ENCODE results near the gene MCIDAS. TPM values are rescaled to one million over a fixed set of nuclear protein-coding genes. Genes with fewer than 3 reads are reported as not detected.

Gene MCIDAS
- not detected in 2 replicates for total RNA-seq

DNA sequence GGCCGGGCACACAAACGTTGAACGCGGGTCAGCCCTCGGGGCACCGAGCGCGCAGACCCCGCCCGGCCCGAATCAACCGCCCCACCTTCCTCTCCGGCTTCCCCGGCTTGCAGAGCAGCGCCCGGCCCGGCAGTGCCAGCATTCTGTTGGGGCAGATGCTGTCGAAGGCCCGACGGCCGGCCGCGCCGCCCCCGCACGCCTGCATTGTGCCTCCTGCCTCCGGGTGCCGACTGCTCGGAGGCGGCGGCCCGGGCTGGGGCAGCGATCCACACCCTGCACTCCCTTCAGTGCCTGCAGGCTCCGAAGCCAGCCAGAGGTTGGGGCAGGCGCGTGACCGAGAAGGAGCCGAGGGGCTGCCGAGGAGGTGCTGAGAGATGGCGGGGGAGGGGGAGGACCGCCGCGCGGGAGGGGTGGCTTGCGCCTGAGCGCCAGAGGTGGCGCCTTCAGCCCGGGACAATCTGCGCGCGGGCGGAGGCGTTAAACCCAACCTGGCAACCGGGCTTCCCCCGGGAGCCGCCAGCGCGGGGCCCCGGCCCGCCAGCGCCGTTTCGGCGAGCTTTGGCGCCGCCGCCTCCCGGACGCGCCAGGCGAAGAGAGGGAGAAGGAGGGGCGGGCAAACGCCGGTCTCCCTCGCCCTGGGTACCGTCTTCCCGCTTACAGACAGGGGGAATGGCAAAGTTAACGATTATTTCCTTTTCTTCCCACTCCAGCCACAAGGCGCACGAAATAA, at the start of gene MCIDAS:
MCIDAS (minus strand) TSS at position 382 of the 730 bp plus-strand sequence; CDS start at position 205, 177 bp downstream.
- ATAC-seq (ENCODE audit: low read depth), result peak; percentile 60
- no peaks in the 10 kb centered on the region for H3K9me3 Mint-ChIP-seq
- DNase-seq, result peak; percentile 51
- no peaks in the 10 kb centered on the region for H3K36me3 Mint-ChIP-seq (ENCODE audit: low read depth)
- intact Hi-C loops (cut with micrococcal nuclease), result loop anchor here (1.0 kb wide), 1 partner anchor 55 kb away; no protein-coding TSS in a partner anchor
- peak within 1 kb of the TSS; percentile 72 for H3K4me3 Mint-ChIP-seq
- TF ChIP-seq, protein P1, sequence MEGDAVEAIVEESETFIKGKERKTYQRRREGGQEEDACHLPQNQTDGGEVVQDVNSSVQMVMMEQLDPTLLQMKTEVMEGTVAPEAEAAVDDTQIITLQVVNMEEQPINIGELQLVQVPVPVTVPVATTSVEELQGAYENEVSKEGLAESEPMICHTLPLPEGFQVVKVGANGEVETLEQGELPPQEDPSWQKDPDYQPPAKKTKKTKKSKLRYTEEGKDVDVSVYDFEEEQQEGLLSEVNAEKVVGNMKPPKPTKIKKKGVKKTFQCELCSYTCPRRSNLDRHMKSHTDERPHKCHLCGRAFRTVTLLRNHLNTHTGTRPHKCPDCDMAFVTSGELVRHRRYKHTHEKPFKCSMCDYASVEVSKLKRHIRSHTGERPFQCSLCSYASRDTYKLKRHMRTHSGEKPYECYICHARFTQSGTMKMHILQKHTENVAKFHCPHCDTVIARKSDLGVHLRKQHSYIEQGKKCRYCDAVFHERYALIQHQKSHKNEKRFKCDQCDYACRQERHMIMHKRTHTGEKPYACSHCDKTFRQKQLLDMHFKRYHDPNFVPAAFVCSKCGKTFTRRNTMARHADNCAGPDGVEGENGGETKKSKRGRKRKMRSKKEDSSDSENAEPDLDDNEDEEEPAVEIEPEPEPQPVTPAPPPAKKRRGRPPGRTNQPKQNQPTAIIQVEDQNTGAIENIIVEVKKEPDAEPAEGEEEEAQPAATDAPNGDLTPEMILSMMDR (IDR thresholded peaks at IDR 0.05), result no peak
- POLR2A ChIA-PET, result no interaction called here
- H3K4me1 Mint-ChIP-seq, result peaks cover 49% of the 10 kb centered on the region
- H3K27me3 Mint-ChIP-seq, result peaks cover 79% of the 10 kb centered on the region
- no peak within 1 kb of the TSS for H3K27ac Mint-ChIP-seq
- CTCF ChIA-PET, result no interaction called here

DNA sequence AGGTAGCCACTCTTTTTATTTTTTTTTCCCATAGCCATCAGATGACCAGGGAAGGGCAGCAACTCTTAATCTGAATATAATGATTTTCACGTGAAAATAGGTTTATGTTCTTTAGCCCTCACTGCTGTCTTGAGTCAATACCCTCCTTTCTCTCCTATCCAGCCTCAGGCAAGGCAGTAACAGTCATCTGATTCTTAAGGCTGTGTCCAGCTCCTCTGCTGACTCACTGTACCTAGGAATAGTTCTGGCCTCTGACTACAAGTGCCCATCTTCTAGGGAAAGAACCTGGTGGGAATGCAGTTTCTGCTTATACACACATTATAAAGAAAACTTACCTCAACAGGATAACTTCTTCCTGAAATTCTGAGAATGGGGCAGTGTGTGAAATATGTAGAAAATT, 49.7 kb upstream of the MCIDAS start:
- POLR2A ChIA-PET, result no interaction called here
- intact Hi-C loops (cut with micrococcal nuclease), result no loop called here
- CTCF ChIA-PET, result no interaction called here
- H3K36me3 Mint-ChIP-seq (ENCODE audit: low read depth), result peaks cover 79% of the 10 kb centered on the region
- no peaks in the 10 kb centered on the region for H3K27me3 Mint-ChIP-seq
- no peaks in the 10 kb centered on the region for H3K9me3 Mint-ChIP-seq
- ATAC-seq (ENCODE audit: low read depth) (no peak), DNase-seq (no peak)
- no peak overlapping the region for H3K27ac Mint-ChIP-seq
- H3K4me1 Mint-ChIP-seq, result no peaks in the 10 kb centered on the region
- TF ChIP-seq, protein P1 (IDR thresholded peaks at IDR 0.05), result no peak
- no peak overlapping the region for H3K4me3 Mint-ChIP-seq

DNA sequence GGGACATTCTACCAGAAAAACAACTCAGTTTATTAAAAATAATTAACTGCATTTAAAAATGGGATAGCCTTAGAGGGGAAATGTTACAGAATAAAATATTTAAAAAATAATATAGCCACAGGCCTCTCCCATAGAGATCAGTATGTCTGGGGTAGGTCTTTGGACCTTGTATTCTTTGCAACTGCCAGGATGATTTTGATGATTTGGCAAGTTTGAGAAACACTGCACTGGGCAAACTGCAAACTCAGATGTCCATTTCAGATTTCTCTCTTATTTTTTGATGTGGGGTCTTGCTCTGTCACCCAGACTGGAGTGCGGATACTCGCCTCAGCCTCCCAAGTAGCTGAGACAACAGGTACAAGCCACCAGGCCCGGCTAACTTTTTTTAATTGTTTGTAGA, 31.2 kb upstream of the MCIDAS start:
- no peaks in the 10 kb centered on the region for H3K27me3 Mint-ChIP-seq
- H3K36me3 Mint-ChIP-seq (ENCODE audit: low read depth), result peaks cover 68% of the 10 kb centered on the region
- H3K9me3 Mint-ChIP-seq, result no peaks in the 10 kb centered on the region
- no peak overlapping the region for H3K27ac Mint-ChIP-seq
- intact Hi-C loops (cut with micrococcal nuclease), result no loop called here
- ATAC-seq (ENCODE audit: low read depth), result no peak
- DNase-seq, result no peak
- H3K4me1 Mint-ChIP-seq, result no peaks in the 10 kb centered on the region
- ChIA-PET POLR2A (no interaction called here), CTCF (no interaction called here)
- no peak overlapping the region for H3K4me3 Mint-ChIP-seq
- TF ChIP-seq, protein P1 (IDR thresholded peaks at IDR 0.05), result no peak

DNA sequence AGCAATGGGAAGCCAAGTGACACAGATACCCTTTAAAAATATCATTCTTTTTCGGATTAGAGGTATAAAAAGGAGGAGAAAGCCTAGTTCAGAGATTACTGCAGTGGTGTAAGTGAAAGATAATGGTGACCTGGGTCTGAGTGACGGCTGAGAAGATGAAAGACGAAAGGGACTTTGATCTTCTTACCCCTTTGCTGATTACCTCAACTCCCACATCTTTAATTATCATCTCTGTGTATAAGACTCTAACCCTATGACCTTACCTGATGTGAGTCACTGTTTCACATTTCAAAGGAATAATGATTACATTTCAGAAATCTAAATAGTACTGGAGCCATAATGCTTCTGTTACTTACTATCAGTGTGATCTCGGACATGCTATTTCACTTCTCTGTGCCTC, 27.7 kb upstream of the MCIDAS start:
- intact Hi-C loops (cut with micrococcal nuclease), result no loop called here
- no peak overlapping the region for H3K4me3 Mint-ChIP-seq
- no peaks in the 10 kb centered on the region for H3K27me3 Mint-ChIP-seq
- TF ChIP-seq, protein P1 (IDR thresholded peaks at IDR 0.05), result no peak
- no peak overlapping the region for H3K27ac Mint-ChIP-seq
- H3K36me3 Mint-ChIP-seq (ENCODE audit: low read depth), result peaks cover 42% of the 10 kb centered on the region
- ChIA-PET CTCF (no interaction called here), POLR2A (no interaction called here)
- no peaks in the 10 kb centered on the region for H3K9me3 Mint-ChIP-seq
- ATAC-seq (ENCODE audit: low read depth) (no peak), DNase-seq (no peak)
- no peaks in the 10 kb centered on the region for H3K4me1 Mint-ChIP-seq

DNA sequence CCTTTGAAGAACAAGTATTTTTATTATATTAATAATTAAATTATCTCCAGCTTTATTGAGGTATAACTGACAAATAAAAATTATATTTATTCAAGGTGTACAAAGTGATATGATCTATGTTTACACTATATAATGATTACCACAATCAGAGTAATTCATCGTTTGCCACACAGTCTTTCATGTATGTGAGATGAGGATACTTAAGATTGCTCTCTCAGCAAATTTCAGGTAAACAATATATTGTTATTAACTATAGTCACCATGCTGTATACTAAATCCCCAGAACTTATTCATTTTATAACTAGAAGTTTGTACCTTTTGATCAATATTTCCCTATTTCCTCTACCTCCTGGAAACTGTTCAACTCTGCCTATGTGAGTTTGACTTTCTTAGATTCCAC, 22.9 kb upstream of the MCIDAS start:
- H3K27ac Mint-ChIP-seq, result no peak overlapping the region
- peaks cover 4% of the 10 kb centered on the region for H3K36me3 Mint-ChIP-seq (ENCODE audit: low read depth)
- DNase-seq (no peak), ATAC-seq (ENCODE audit: low read depth) (no peak)
- peaks cover 8% of the 10 kb centered on the region for H3K9me3 Mint-ChIP-seq
- intact Hi-C loops (cut with micrococcal nuclease), result no loop called here
- CTCF ChIA-PET, result no interaction called here
- TF ChIP-seq, protein P1 (IDR thresholded peaks at IDR 0.05), result no peak
- POLR2A ChIA-PET, result no interaction called here
- no peaks in the 10 kb centered on the region for H3K4me1 Mint-ChIP-seq
- no peak overlapping the region for H3K4me3 Mint-ChIP-seq
- no peaks in the 10 kb centered on the region for H3K27me3 Mint-ChIP-seq
